Measurements from ENCODE around the gene GYS1. TPM values are rescaled to one million over a fixed set of nuclear protein-coding genes. Genes with fewer than 3 reads are reported as not detected.

Gene GYS1
- total and polyA plus RNA-seq, 2 experiments from 2014 or later: 15.9 to 28.9 TPM

GRCh38 chr19:48982280-48982679 lies 10.8 kb downstream of the GYS1 start:
- Histone ChIP-seq H3K4me3 (no peak overlapping the region), H2AFZ (no peak overlapping the region), H3K79me2 (replicated peaks; ENCODE audit: insufficient read depth) (no peaks in the 10 kb centered on the region), H3F3A (replicated peaks; ENCODE audit: low read depth) (0 out of 2 replicates have a peak, but pooled peaks cover 4% of the 10 kb centered on the region), H3K4me1 (ENCODE audit: insufficient read depth) (no peaks in the 10 kb centered on the region), H3K27me3 (ENCODE audit: insufficient read depth) (no peaks in the 10 kb centered on the region), H4K20me1 (replicated peaks; ENCODE audit: insufficient read depth) (peaks cover 8% of the 10 kb centered on the region), H3K9me2 (ENCODE audit: insufficient read depth) (no peaks in the 10 kb centered on the region), H3K27ac (ENCODE audit: low read depth) (no peak overlapping the region), H3K4me2 (no peak overlapping the region), H3K36me3 (ENCODE audit: insufficient read depth) (peaks cover 4% of the 10 kb centered on the region; the same call in 1 of the 2 replicates)
- H3K27me3 Mint-ChIP-seq (ENCODE audit: insufficient read depth, low read depth, poor library complexity): peaks cover 2% of the 10 kb centered on the region
- TF ChIP-seq NANOG (IDR thresholded peaks at IDR 0.05; ENCODE audit: borderline replicate concordance) (no peak), ETS1 (IDR thresholded peaks at IDR 0.05) (peak; percentile 96), CREB1 (CRISPR knock-in tag; IDR thresholded peaks at IDR 0.05; ENCODE audit: low read depth) (peak; percentile 70; the same call in 1 of the 2 replicates), ZNF331 (CRISPR knock-in tag; IDR thresholded peaks at IDR 0.05; ENCODE audit: low read depth) (no peak)
- H3K4me3 Mint-ChIP-seq: no peak overlapping the region
- ATAC-seq (peak; percentile 62), DNase-seq (ENCODE audit: low spot score) (peak; percentile 78)
- peaks cover 63% of the 10 kb centered on the region for H3K36me3 Mint-ChIP-seq (ENCODE audit: low read depth)
- H3K27ac Mint-ChIP-seq: no peak overlapping the region
- no peaks in the 10 kb centered on the region for H3K9me3 Mint-ChIP-seq
- no peaks in the 10 kb centered on the region for H3K4me1 Mint-ChIP-seq

- no peak overlapping the region for H3K27ac Mint-ChIP-seq
- no peaks in the 10 kb centered on the region for H3K79me2 ChIP-seq (replicated peaks; ENCODE audit: insufficient read depth)
- no peaks in the 10 kb centered on the region for H4K20me1 ChIP-seq (replicated peaks; ENCODE audit: insufficient read depth)
- ATAC-seq (no peak), DNase-seq (ENCODE audit: low spot score) (no peak)
- H3K4me1 Mint-ChIP-seq: no peaks in the 10 kb centered on the region
- peaks cover 7% of the 10 kb centered on the region for H3K27me3 Mint-ChIP-seq (ENCODE audit: insufficient read depth, low read depth, poor library complexity)
- no peaks in the 10 kb centered on the region for H3K4me1 ChIP-seq (ENCODE audit: insufficient read depth)
- 0 out of 2 replicates have a peak, but pooled peaks cover 2% of the 10 kb centered on the region for H3F3A ChIP-seq (replicated peaks; ENCODE audit: low read depth)
- H3K36me3 ChIP-seq (ENCODE audit: insufficient read depth): peaks cover 4% of the 10 kb centered on the region; the same call in 1 of the 2 replicates
- H3K9me3 Mint-ChIP-seq: no peaks in the 10 kb centered on the region
- H3K9me2 ChIP-seq (ENCODE audit: insufficient read depth): no peaks in the 10 kb centered on the region
- no peak overlapping the region for H3K4me2 ChIP-seq
- H2AFZ ChIP-seq: no peak overlapping the region
- H3K27ac ChIP-seq (ENCODE audit: low read depth): no peak overlapping the region
- peaks cover 41% of the 10 kb centered on the region for H3K36me3 Mint-ChIP-seq (ENCODE audit: low read depth)
- H3K4me3 Mint-ChIP-seq: no peak overlapping the region
- no peak overlapping the region for H3K4me3 ChIP-seq
- H3K27me3 ChIP-seq (ENCODE audit: insufficient read depth): no peaks in the 10 kb centered on the region
- TF ChIP-seq EZH2phosphoT487 (IDR thresholded peaks at IDR 0.05; ENCODE audit: unreplicated experiment): no peak
- TF ChIP-seq POLR2AphosphoS5 (IDR thresholded peaks at IDR 0.05; ENCODE audit: low read depth): no peak
- TF ChIP-seq, protein P1, sequence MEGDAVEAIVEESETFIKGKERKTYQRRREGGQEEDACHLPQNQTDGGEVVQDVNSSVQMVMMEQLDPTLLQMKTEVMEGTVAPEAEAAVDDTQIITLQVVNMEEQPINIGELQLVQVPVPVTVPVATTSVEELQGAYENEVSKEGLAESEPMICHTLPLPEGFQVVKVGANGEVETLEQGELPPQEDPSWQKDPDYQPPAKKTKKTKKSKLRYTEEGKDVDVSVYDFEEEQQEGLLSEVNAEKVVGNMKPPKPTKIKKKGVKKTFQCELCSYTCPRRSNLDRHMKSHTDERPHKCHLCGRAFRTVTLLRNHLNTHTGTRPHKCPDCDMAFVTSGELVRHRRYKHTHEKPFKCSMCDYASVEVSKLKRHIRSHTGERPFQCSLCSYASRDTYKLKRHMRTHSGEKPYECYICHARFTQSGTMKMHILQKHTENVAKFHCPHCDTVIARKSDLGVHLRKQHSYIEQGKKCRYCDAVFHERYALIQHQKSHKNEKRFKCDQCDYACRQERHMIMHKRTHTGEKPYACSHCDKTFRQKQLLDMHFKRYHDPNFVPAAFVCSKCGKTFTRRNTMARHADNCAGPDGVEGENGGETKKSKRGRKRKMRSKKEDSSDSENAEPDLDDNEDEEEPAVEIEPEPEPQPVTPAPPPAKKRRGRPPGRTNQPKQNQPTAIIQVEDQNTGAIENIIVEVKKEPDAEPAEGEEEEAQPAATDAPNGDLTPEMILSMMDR (conservative IDR thresholded peaks at IDR 0.05; ENCODE audit: low read depth in 2 of 2): no peak
- no peak for TF ChIP-seq ZNF114 (CRISPR knock-in tag; IDR thresholded peaks at IDR 0.05)
- no peak for TF ChIP-seq STAT1 (IDR thresholded peaks at IDR 0.05; ENCODE audit: unreplicated experiment)
- TF ChIP-seq ETS1 (IDR thresholded peaks at IDR 0.05): no peak
- no peak for TF ChIP-seq CREB1 (CRISPR knock-in tag; IDR thresholded peaks at IDR 0.05; ENCODE audit: low read depth)
- TF ChIP-seq ZNF462 (CRISPR knock-in tag; IDR thresholded peaks at IDR 0.05): no peak
- TF ChIP-seq JUNB (IDR thresholded peaks at IDR 0.05; ENCODE audit: unreplicated experiment): no peak
- TF ChIP-seq NANOG (IDR thresholded peaks at IDR 0.05; ENCODE audit: borderline replicate concordance): no peak
Observed at GRCh38 chr19:48977061-48977460, 16.0 kb downstream of the GYS1 start.
